ENCODE results near the gene RBM28. TPM values are rescaled to one million over a fixed set of nuclear protein-coding genes. Genes with fewer than 3 reads are reported as not detected.

Gene RBM28
- total RNA-seq, 3 donors from 2014 or later = 113 to 121 (median 120) TPM

DNA sequence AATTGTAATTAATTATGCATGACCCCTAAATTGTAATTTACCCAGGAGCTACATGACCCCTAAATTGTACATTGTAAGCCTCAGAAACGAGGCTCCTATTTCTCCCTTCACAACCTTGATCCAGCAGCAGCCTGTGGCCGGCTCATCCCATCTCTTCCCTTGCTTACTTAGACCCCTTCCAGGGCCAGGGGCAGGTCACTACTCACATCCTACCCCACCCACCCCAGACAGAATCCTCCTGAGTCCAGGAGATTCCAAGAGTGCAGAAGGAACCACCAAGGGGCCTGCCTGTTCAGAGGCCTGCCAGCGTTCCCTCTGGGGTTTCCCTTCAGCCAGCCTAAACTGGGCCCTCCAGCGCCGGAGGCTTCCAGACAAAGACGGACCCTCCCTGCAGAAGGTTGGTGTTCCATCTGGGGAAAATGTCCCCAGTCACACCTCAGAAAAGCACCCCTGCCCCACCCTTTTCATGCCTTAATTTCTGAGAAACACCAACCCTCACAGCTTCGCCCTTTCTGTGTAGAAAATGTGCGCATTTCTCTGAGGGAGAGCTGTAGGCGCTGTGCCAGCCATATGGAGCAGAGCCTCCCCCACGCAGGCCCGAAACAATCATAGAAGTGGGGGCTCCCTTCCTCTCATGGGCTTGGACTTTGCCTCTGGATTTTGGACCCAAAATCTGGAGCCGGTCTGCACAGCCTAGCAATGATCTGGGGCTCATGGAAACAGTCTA is 83.5 kb downstream of the RBM28 start:
- Mint-ChIP-seq H3K27me3 (ENCODE audit: low read depth) (peaks cover 2% of the 10 kb centered on the region), H3K36me3 (ENCODE audit: insufficient read depth) (no peaks in the 10 kb centered on the region), H3K9me3 (no peaks in the 10 kb centered on the region), H3K4me1 (ENCODE audit: low read depth) (no peaks in the 10 kb centered on the region), H3K4me3 (no peak overlapping the region)
- no peak for ATAC-seq
- DNase-seq = no peak

DNA sequence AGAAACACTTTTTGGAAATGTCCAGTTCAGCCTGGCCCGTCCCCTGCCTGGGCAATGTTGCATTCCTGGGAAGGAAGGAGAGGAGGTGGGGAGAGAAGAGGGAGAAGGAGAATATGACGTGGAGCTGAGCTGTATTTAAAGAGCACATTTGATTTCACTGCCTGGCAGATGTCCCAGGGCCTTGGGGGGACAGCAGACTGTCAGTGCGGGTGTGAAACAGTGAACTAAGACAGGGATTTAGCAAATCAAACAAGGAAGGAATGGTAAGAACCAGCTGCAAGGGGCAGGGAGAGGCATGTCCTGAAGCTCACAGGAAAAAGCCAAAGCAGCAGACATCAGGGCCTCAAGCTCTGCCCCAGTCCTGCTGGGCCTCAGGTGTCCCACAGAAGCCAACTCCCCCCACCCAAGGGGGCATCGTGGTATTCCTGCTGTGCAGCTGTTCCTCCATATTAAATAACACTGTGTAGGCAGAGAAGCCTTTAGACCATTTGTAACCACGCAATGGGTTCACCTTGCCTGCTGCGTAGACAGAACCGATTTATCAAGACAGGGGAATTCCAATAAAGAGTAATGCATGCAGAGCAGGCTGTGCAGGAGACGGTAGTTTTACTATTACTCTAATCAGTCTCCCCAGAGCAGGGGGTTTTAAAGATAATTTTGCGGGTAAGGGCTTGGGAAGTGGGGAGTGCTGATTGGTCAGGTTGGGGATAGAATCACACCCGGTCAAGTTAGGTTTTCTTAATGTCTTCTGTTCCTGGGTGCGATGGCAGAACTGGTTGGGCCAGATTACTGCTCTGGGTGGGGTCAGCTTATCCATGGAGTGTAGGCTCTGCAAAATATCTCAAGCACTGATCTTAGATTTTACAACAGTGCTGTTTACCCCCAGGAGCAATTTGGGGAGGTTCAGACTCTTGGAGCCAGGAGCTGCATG is 84.3 kb downstream of the RBM28 start:
- no peak overlapping the region for H3K4me3 Mint-ChIP-seq
- no peaks in the 10 kb centered on the region for H3K9me3 Mint-ChIP-seq
- ATAC-seq = no peak
- no peaks in the 10 kb centered on the region for H3K4me1 Mint-ChIP-seq (ENCODE audit: low read depth)
- no peak for DNase-seq
- H3K36me3 Mint-ChIP-seq (ENCODE audit: insufficient read depth) = no peaks in the 10 kb centered on the region
- H3K27me3 Mint-ChIP-seq (ENCODE audit: low read depth) = peaks cover 2% of the 10 kb centered on the region

DNA sequence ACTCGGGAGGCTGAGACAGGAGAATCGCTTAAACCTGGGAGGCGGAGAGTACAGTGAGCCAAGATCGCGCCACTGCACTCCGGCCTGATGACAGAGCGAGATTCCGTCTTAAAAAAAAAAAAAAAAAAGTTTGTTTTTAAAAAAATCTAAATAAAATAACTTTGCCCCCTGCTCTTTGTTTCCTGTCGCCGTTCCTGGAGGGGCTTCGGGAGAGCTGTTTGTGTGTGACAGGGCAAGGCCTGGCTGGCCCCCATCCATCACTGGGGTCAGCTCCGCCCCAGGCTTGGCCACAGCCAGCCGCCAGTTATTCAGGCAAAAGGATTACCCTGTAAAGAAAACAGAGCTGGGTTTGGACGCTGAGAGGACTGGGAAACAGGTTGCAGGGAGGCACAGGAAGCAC is 86.2 kb downstream of the RBM28 start:
- Mint-ChIP-seq H3K4me1 (ENCODE audit: low read depth) (no peaks in the 10 kb centered on the region), H3K36me3 (ENCODE audit: insufficient read depth) (no peaks in the 10 kb centered on the region), H3K27me3 (ENCODE audit: low read depth) (peaks cover 2% of the 10 kb centered on the region), H3K9me3 (no peaks in the 10 kb centered on the region), H3K4me3 (no peak overlapping the region)
- DNase-seq (no peak), ATAC-seq (no peak)

DNA sequence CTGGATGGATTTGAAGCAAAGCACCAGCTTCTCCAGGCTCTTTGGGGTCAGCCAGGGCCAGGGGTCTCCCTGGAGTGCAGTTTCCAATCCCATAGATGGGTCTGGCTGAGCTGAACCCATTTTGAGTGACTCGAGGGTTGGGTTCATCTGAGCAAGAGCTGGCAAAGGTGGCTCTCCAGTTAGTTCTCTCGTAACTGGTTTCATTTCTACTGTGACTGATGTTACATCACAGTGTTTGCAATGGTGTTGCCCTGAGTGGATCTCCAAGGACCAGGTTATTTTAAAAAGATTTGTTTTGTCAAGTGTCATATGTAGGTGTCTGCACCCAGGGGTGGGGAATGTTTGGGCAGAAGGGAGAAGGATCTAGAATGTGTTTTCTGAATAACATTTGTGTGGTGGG is 88.4 kb downstream of the RBM28 start:
- H3K36me3 Mint-ChIP-seq (ENCODE audit: insufficient read depth) = no peaks in the 10 kb centered on the region
- ATAC-seq = no peak
- H3K4me1 Mint-ChIP-seq (ENCODE audit: low read depth) = no peaks in the 10 kb centered on the region
- peaks cover 2% of the 10 kb centered on the region for H3K27me3 Mint-ChIP-seq (ENCODE audit: low read depth)
- no peak overlapping the region for H3K4me3 Mint-ChIP-seq
- H3K9me3 Mint-ChIP-seq = no peaks in the 10 kb centered on the region
- DNase-seq = no peak

DNA sequence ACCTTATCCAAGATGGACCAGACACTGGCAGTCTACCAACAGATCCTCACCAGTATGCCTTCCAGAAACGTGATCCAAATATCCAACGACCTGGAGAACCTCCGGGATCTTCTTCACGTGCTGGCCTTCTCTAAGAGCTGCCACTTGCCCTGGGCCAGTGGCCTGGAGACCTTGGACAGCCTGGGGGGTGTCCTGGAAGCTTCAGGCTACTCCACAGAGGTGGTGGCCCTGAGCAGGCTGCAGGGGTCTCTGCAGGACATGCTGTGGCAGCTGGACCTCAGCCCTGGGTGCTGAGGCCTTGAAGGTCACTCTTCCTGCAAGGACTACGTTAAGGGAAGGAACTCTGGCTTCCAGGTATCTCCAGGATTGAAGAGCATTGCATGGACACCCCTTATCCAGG is 89.2 kb downstream of the RBM28 start:
- H3K36me3 Mint-ChIP-seq (ENCODE audit: insufficient read depth) = no peaks in the 10 kb centered on the region
- DNase-seq (no peak), ATAC-seq (no peak)
- H3K9me3 Mint-ChIP-seq = no peaks in the 10 kb centered on the region
- H3K4me3 Mint-ChIP-seq = no peak overlapping the region
- no peaks in the 10 kb centered on the region for H3K4me1 Mint-ChIP-seq (ENCODE audit: low read depth)
- H3K27me3 Mint-ChIP-seq (ENCODE audit: low read depth) = peaks cover 2% of the 10 kb centered on the region

DNA sequence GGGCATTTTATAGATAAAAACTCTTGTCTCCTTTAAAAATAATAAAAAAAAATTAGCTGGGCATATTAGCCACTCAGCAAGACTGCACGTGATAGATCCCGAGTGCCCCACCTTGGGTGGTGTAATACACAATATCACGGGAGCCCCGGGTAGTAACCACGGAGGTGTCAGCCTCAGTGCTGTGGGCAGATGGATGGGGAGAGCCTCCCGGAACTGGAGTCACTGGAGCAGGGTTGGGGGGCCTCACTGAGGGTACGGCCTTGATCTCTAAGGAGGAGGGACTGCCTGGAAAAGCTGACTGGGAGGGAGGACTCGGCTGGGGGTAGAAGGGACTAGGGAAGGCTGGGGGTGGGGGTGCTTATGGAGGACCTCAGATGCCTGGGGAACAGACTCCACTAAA is 90.0 kb downstream of the RBM28 start:
- Mint-ChIP-seq H3K36me3 (ENCODE audit: insufficient read depth) (no peaks in the 10 kb centered on the region), H3K27me3 (ENCODE audit: low read depth) (no peaks in the 10 kb centered on the region), H3K4me3 (no peak overlapping the region), H3K4me1 (ENCODE audit: low read depth) (no peaks in the 10 kb centered on the region), H3K9me3 (no peaks in the 10 kb centered on the region)
- ATAC-seq = no peak
- DNase-seq = no peak

DNA sequence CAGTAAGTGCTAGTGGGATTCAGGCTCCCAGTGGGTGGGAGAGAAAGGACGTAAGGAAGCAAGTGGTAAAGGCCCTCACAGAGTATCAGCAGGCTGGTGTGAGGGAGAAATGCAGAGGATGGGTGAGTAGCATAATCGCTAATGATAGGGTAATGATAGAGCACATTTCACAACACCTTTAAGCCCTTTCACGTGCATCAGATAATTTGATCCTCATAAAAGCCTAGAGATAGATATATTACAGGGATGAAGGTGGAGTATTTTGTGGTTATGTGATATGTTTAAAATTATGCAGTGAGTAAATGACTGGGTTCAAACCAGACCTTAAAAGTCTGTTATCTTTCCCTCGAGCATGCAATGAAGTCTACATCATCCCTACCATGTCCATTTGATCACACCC is 92.4 kb downstream of the RBM28 start:
- H3K4me1 Mint-ChIP-seq (ENCODE audit: low read depth) = no peaks in the 10 kb centered on the region
- H3K9me3 Mint-ChIP-seq = no peaks in the 10 kb centered on the region
- no peaks in the 10 kb centered on the region for H3K36me3 Mint-ChIP-seq (ENCODE audit: insufficient read depth)
- no peak for DNase-seq
- peaks cover 3% of the 10 kb centered on the region for H3K27me3 Mint-ChIP-seq (ENCODE audit: low read depth)
- no peak for ATAC-seq
- H3K4me3 Mint-ChIP-seq = no peak overlapping the region

Other genes starting within 250 kb of the RBM28 start
- not detected for gene LEP, start 102.6 kb downstream of the RBM28 start, total RNA-seq
- gene PRRT4, start 17.8 kb upstream of the RBM28 start, total RNA-seq = under 1 TPM; 0.42 to 0.66 (median 0.49) TPM
- 100 to 1,000 TPM in 2 of 3 donors, 10 to 100 TPM in 1; 88.4 to 110 (median 109) TPM for gene IMPDH1, start 66.1 kb upstream of the RBM28 start, total RNA-seq
- gene HILPDA, start 112.0 kb upstream of the RBM28 start, total RNA-seq = 10 to 100 TPM; 18.4 to 26.6 (median 23.7) TPM
- 10 to 100 TPM; 68.5 to 74.2 (median 73.7) TPM for gene METTL2B, start 132.8 kb upstream of the RBM28 start, total RNA-seq

Data from activated T-cell treated with anti-CD3 and anti-CD28 coated beads, Interleukin-2, amount 50 U/mL, for 4 hours (primary cell).